Esophagus muscularis mucosa (tissue), 3 donors: ENCODE results near the gene ZNF844.
"Not testable (repeated sequence)": the region's sequence is repeated elsewhere in the genome, so short reads cannot be mapped to it uniquely, and the experiment has no call there.

Experiments
- POLR2AphosphoS5 ChIP-seq, 2 donors: sonication (generic); formaldehyde crosslinking; IDR thresholded peaks; one replicate each; pipeline ENCODE4 v1.6.1; 2017; ENCODE audit warnings: antibody characterized with exemption in 2 of 2
- TF ChIP-seq, protein P1 (sequence below), 3 experiments: fragments of 200-600 bp in 2 of 3; fragments of 450-650 bp in 1 of 3; sonication (generic) in 2 of 3; IDR thresholded peaks; one replicate each; pipeline ENCODE4 v1.5.1; 2017 to 2019; ENCODE audit warnings: antibody characterized with exemption in 3 of 3, mild to moderate bottlenecking in 2 of 3, moderate library complexity in 1 of 3

DNA sequence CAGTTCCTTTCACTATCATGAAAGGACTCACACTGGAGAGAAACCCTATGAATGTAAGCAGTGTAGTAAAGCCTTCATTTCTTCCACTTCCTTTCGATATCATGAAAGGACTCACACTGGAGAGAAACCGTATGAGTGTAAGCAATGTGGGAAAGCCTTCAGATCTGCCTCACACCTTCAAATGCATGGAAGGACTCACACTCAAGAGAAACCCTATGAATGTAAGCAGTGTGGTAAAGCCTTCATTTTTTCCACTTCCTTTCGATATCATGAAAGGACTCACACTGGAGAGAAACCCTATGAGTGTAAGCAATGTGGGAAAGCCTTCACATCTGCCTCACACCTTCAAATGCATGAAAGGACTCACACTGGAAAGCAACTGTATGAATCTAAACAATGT is 11.8 kb downstream of the ZNF844 start:
- TF ChIP-seq, protein P1, sequence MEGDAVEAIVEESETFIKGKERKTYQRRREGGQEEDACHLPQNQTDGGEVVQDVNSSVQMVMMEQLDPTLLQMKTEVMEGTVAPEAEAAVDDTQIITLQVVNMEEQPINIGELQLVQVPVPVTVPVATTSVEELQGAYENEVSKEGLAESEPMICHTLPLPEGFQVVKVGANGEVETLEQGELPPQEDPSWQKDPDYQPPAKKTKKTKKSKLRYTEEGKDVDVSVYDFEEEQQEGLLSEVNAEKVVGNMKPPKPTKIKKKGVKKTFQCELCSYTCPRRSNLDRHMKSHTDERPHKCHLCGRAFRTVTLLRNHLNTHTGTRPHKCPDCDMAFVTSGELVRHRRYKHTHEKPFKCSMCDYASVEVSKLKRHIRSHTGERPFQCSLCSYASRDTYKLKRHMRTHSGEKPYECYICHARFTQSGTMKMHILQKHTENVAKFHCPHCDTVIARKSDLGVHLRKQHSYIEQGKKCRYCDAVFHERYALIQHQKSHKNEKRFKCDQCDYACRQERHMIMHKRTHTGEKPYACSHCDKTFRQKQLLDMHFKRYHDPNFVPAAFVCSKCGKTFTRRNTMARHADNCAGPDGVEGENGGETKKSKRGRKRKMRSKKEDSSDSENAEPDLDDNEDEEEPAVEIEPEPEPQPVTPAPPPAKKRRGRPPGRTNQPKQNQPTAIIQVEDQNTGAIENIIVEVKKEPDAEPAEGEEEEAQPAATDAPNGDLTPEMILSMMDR (IDR thresholded peaks at IDR 0.05), result not testable (repeated sequence)
- TF ChIP-seq POLR2AphosphoS5 (IDR thresholded peaks at IDR 0.05), result not testable (repeated sequence)
